ENCODE measurements around the gene KMT2D. TPM values are rescaled to one million over a fixed set of nuclear protein-coding genes. Genes with fewer than 3 reads are reported as not detected.
A peak's percentile ranks its signal among the peaks of the same experiment; 100 is the strongest.

The KMT2D gene
- total RNA-seq, 2 experiments from 2014 or later, result 41.8 to 129 TPM

- peak; percentile 46 for DNase-seq (ENCODE audit: low spot score)
- peak overlapping the region; percentile 13 for H3K4me3 ChIP-seq (ENCODE audit: low read depth, low read length, poor library complexity, severe bottlenecking)
- peaks cover 19% of the 10 kb centered on the region for H3K4me1 ChIP-seq (ENCODE audit: insufficient read depth, low read length, poor library complexity, severe bottlenecking)
- H3K9me3 ChIP-seq (ENCODE audit: low read length), result no peaks in the 10 kb centered on the region
- intact Hi-C loops (cut with micrococcal nuclease; ENCODE audit: unreplicated experiment), result no loop called here
- H3K9me2 ChIP-seq (ENCODE audit: insufficient read depth, low read length), result no peaks in the 10 kb centered on the region
- TF ChIP-seq EZH2phosphoT487 (IDR thresholded peaks at IDR 0.05; ENCODE audit: borderline replicate concordance, low read depth, low read length), result peak; percentile 78; the same call in 1 of the 2 replicates
- TF ChIP-seq, protein P1, sequence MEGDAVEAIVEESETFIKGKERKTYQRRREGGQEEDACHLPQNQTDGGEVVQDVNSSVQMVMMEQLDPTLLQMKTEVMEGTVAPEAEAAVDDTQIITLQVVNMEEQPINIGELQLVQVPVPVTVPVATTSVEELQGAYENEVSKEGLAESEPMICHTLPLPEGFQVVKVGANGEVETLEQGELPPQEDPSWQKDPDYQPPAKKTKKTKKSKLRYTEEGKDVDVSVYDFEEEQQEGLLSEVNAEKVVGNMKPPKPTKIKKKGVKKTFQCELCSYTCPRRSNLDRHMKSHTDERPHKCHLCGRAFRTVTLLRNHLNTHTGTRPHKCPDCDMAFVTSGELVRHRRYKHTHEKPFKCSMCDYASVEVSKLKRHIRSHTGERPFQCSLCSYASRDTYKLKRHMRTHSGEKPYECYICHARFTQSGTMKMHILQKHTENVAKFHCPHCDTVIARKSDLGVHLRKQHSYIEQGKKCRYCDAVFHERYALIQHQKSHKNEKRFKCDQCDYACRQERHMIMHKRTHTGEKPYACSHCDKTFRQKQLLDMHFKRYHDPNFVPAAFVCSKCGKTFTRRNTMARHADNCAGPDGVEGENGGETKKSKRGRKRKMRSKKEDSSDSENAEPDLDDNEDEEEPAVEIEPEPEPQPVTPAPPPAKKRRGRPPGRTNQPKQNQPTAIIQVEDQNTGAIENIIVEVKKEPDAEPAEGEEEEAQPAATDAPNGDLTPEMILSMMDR (conservative IDR thresholded peaks at IDR 0.05; ENCODE audit: low read length), result peak; percentile 68
- H4K20me1 ChIP-seq (ENCODE audit: insufficient read depth, low read length), result no peaks in the 10 kb centered on the region
- POLR2A ChIA-PET, result no interaction called here
- CTCF ChIA-PET (ENCODE audit: unreplicated experiment), result interaction anchor here (2.2 kb wide), 1 partner anchor 16 kb away, joined by 16 read pairs; no protein-coding TSS in a partner anchor
- H3K4me2 ChIP-seq (ENCODE audit: low read length), result peak overlapping the region; percentile 46
- H3K36me3 ChIP-seq (ENCODE audit: insufficient read depth, low read length), result no peaks in the 10 kb centered on the region
- BruUV-seq (replicated peaks), result no TSS peak
- no peak overlapping the region for H3K27ac ChIP-seq (ENCODE audit: low read depth, low read length, poor library complexity, severe bottlenecking)
- no peaks in the 10 kb centered on the region for H3K79me2 ChIP-seq (ENCODE audit: insufficient read depth, low read depth, low read length)
- no peak overlapping the region for H2AFZ ChIP-seq (ENCODE audit: low read length)
Measured at GRCh38 chr12:49089821-49090773, 29.5 kb upstream of the KMT2D start.

DNA sequence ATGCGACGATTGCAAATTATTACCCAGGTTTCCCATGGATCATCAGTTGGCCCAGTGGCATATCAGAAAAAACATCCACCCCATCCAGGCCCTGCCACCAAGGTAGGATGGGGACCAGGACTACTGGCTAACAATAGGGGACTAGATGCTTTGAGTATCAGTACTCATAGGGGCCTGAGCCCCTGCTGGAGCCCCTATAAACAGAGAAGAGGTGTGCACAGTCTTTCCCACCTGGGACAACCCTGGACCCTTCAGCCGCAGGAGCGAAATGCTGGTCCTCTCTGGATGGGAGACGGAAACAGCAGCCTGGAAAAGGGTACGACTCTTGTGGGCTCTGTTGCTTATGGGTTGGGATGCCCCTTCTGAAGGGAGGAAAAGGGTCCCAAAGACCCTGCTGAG is 28.3 kb upstream of the KMT2D start:
- DNase-seq (ENCODE audit: low spot score), result no peak
- no peak overlapping the region for H3K27ac ChIP-seq (ENCODE audit: low read depth, low read length, poor library complexity, severe bottlenecking)
- H3K36me3 ChIP-seq (ENCODE audit: insufficient read depth, low read length), result no peaks in the 10 kb centered on the region
- H3K4me1 ChIP-seq (ENCODE audit: insufficient read depth, low read length, poor library complexity, severe bottlenecking), result peaks cover 19% of the 10 kb centered on the region
- ChIA-PET CTCF (ENCODE audit: unreplicated experiment) (interaction anchor here (0.9 to 1.8 kb wide), 8 partner anchors 10 to 92 kb away, joined by 3 to 6 read pairs (median 4); partner anchors contain the start of genes DDN and TUBA1B), POLR2A (interaction anchor here (0.9 to 1.1 kb wide), 3 partner anchors 10 to 44 kb away, joined by 4 read pairs; no protein-coding TSS in a partner anchor)
- no peaks in the 10 kb centered on the region for H4K20me1 ChIP-seq (ENCODE audit: insufficient read depth, low read length)
- H3K4me3 ChIP-seq (ENCODE audit: low read depth, low read length, poor library complexity, severe bottlenecking), result no peak overlapping the region
- no peaks in the 10 kb centered on the region for H3K9me3 ChIP-seq (ENCODE audit: low read length)
- intact Hi-C loops (cut with micrococcal nuclease; ENCODE audit: unreplicated experiment), result loop anchor here (1.0 kb wide), 2 partner anchors 32 to 146 kb away; no protein-coding TSS in a partner anchor
- H3K79me2 ChIP-seq (ENCODE audit: insufficient read depth, low read depth, low read length), result no peaks in the 10 kb centered on the region
- H3K9me2 ChIP-seq (ENCODE audit: insufficient read depth, low read length), result no peaks in the 10 kb centered on the region
- BruUV-seq (replicated peaks), result no TSS peak
- peak overlapping the region; percentile 59; the same call in 1 of the 2 replicates for H3K4me2 ChIP-seq (ENCODE audit: low read length)
- TF ChIP-seq, protein P1 (conservative IDR thresholded peaks at IDR 0.05; ENCODE audit: low read length), result no peak
- TF ChIP-seq EZH2phosphoT487 (IDR thresholded peaks at IDR 0.05; ENCODE audit: borderline replicate concordance, low read depth, low read length), result no peak
- H2AFZ ChIP-seq (ENCODE audit: low read length), result no peak overlapping the region; the same call in 1 of the 2 replicates
